Measurements from ENCODE around the gene LRRC63. TPM values are rescaled to one million over a fixed set of nuclear protein-coding genes. Genes with fewer than 3 reads are reported as not detected.

The LRRC63 gene
- total and polyA plus RNA-seq, 9 of the 15 experiments (the other 6 are each of a cell fraction or from before 2014, with no cell fraction given), result 0.07 to 0.41 (median 0.24) TPM; not detected in 1

DNA sequence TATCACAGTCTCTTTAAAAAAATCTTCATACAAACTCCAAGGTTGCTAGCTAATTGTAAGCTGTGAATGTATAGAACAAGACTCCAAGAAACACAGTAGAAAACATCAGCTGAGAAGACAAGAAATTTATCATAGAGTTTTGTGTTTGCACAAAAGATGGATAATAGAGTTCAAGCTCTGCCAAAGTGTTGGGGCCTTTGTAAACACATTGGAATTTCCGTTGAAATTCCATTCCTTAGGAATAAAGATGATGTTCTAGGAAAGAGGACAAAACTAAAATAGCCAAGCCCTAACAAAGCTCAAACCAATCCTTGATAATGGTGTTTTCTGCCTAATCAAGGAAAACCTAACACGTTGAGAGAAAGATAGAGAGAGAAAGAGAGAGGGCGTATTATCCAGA lies 20.6 kb downstream of the LRRC63 start:
- no peak for FAIRE-seq
- Histone ChIP-seq H3K9ac (ENCODE audit: insufficient read depth in 1 of 2, low read depth in 2 of 2, low read length in 2 of 2) (no peak overlapping the region), H3K27ac (ENCODE audit: extremely low read depth, low read depth, low read length) (no peak overlapping the region), H3K27me3 (ENCODE audit: control insufficient read depth in 2 of 2, insufficient read depth in 2 of 2, low read length in 2 of 2) (no peaks in the 10 kb centered on the region), H3K4me2 (ENCODE audit: insufficient read depth, low read length) (no peak overlapping the region), H3K4me1 (replicated peaks in 1 of 2; ENCODE audit: control insufficient read depth in 2 of 2, insufficient read depth in 2 of 2, low read length in 2 of 2) (no peaks in the 10 kb centered on the region), H3K79me2 (ENCODE audit: control insufficient read depth, insufficient read depth, low read length) (no peaks in the 10 kb centered on the region), H3K9me3 (replicated peaks; ENCODE audit: control insufficient read depth, insufficient read depth, low read depth, low read length) (peaks cover 5% of the 10 kb centered on the region; the same call in 1 of the 2 replicates), H3K4me3 (no peak overlapping the region), H3K9me1 (ENCODE audit: control insufficient read depth, insufficient read depth, low read length) (no peaks in the 10 kb centered on the region), H2AFZ (ENCODE audit: low read depth, low read length) (no peak overlapping the region), H3K36me3 (ENCODE audit: control insufficient read depth, insufficient read depth, low read length) (no peaks in the 10 kb centered on the region), H4K20me1 (replicated peaks; ENCODE audit: control insufficient read depth, insufficient read depth, low read length) (no peaks in the 10 kb centered on the region)
- DNase-seq (ENCODE audit: extremely low read depth in 1 of 4, low spot score in 3 of 4), result no peak
- no peak for ATAC-seq
- ChIA-PET CTCF (ENCODE audit: low intra/inter-chr PET ratio) (no interaction called here), POLR2A (no interaction called here)
- intact Hi-C loops (cut with micrococcal nuclease) (no loop called here), in situ Hi-C loops (cut with MboI) (no loop called here)
- BruUV-seq (replicated peaks), result no TSS peak
- 32% methylated on average over 3 of the region's 3 CpGs for WGBS (ENCODE audit: insufficient coverage, low coverage, missing lambda C conversion rate)
- TF ChIP-seq ZNF583 (CRISPR knock-in tag; IDR thresholded peaks at IDR 0.05), result no peak
- TF ChIP-seq KAT7 (CRISPR knock-in tag; IDR thresholded peaks at IDR 0.05; ENCODE audit: borderline replicate concordance), result no peak
- TF ChIP-seq YY1 (IDR thresholded peaks at IDR 0.05; ENCODE audit: borderline replicate concordance in 1 of 3, control insufficient read depth in 1 of 3, extremely low read depth in 1 of 3, insufficient read depth in 3 of 3, insufficient read length in 1 of 3, insufficient replicate concordance in 2 of 3, low read depth in 1 of 3, low read length in 2 of 3), result no peak
- no peak for TF ChIP-seq MYC (IDR thresholded peaks at IDR 0.05; ENCODE audit: low read depth, low read length)
- no peak for TF ChIP-seq MYC (CRISPR knock-in tag; IDR thresholded peaks at IDR 0.05; ENCODE audit: borderline replicate concordance, low read depth)
- TF ChIP-seq ZNF384 (IDR thresholded peaks at IDR 0.05; ENCODE audit: low read depth, low read length), result no peak
- TF ChIP-seq, protein P1, sequence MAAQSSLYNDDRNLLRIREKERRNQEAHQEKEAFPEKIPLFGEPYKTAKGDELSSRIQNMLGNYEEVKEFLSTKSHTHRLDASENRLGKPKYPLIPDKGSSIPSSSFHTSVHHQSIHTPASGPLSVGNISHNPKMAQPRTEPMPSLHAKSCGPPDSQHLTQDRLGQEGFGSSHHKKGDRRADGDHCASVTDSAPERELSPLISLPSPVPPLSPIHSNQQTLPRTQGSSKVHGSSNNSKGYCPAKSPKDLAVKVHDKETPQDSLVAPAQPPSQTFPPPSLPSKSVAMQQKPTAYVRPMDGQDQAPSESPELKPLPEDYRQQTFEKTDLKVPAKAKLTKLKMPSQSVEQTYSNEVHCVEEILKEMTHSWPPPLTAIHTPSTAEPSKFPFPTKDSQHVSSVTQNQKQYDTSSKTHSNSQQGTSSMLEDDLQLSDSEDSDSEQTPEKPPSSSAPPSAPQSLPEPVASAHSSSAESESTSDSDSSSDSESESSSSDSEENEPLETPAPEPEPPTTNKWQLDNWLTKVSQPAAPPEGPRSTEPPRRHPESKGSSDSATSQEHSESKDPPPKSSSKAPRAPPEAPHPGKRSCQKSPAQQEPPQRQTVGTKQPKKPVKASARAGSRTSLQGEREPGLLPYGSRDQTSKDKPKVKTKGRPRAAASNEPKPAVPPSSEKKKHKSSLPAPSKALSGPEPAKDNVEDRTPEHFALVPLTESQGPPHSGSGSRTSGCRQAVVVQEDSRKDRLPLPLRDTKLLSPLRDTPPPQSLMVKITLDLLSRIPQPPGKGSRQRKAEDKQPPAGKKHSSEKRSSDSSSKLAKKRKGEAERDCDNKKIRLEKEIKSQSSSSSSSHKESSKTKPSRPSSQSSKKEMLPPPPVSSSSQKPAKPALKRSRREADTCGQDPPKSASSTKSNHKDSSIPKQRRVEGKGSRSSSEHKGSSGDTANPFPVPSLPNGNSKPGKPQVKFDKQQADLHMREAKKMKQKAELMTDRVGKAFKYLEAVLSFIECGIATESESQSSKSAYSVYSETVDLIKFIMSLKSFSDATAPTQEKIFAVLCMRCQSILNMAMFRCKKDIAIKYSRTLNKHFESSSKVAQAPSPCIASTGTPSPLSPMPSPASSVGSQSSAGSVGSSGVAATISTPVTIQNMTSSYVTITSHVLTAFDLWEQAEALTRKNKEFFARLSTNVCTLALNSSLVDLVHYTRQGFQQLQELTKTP (IDR thresholded peaks at IDR 0.05; ENCODE audit: low read depth in 1 of 2, partially characterized antibody in 2 of 2), result no peak
- TF ChIP-seq NCOR1 (IDR thresholded peaks at IDR 0.05), result no peak
- TF ChIP-seq ZNF586 (CRISPR knock-in tag; conservative IDR thresholded peaks at IDR 0.05), result no peak
- TF ChIP-seq FOS (IDR thresholded peaks at IDR 0.05; ENCODE audit: extremely low read depth, insufficient read length), result no peak
- no peak for TF ChIP-seq ZNF354B (CRISPR knock-in tag; IDR thresholded peaks at IDR 0.05)

Data from K562 (cell line).